Endothelial cell of umbilical vein (primary cell): Measurements from ENCODE around the gene ATXN7L2.

ENCODE experiments used
- EZH2 ChIP-seq: IDR thresholded peaks from 2 replicates; pipeline ENCODE4 v1.6.1; 2012; ENCODE audit warnings: borderline replicate concordance, low read depth, mild to moderate bottlenecking, moderate library complexity, low read length, inconsistent platforms; ENCODE audit not compliant: severe bottlenecking
- FOS ChIP-seq: IDR thresholded peaks from 2 replicates; pipeline ENCODE4 v1.6.1; 2011; ENCODE audit warnings: mild to moderate bottlenecking, low read length, moderate library complexity, borderline replicate concordance; ENCODE audit not compliant: insufficient read depth
- GATA2 ChIP-seq: IDR thresholded peaks from 2 replicates; pipeline ENCODE4 v1.7.0; 2011; ENCODE audit warnings: low read depth, mild to moderate bottlenecking, moderate library complexity, mixed read lengths, low read length; ENCODE audit not compliant: insufficient read length, insufficient read depth
- JUN ChIP-seq: IDR thresholded peaks from 2 replicates; pipeline ENCODE4 v1.6.1; 2011; ENCODE audit warnings: borderline replicate concordance, low read depth; ENCODE audit not compliant: insufficient read length, insufficient read depth
- MYC ChIP-seq: IDR thresholded peaks from one replicate; pipeline ENCODE4 v1.6.1; 2011; ENCODE audit warnings: mild to moderate bottlenecking, low read depth, low read length
- POLR2A ChIP-seq: IDR thresholded peaks from 2 replicates; pipeline ENCODE4 v1.6.1; 2012; ENCODE audit warnings: low read depth, mild to moderate bottlenecking, control low read depth, low read length
- POLR2AphosphoS5 ChIP-seq: IDR thresholded peaks from 2 replicates; pipeline ENCODE4 v1.6.1; 2012; ENCODE audit warnings: low read depth, mild to moderate bottlenecking, control low read depth, low read length, moderate library complexity; ENCODE audit not compliant: insufficient read depth
- TF ChIP-seq, protein P1 (sequence below), 2 donors: IDR thresholded peaks; 1 replicate in 1 of 2; 2 replicates in 1 of 2; pipeline ENCODE4 v1.5.1; 2011; ENCODE audit warnings: low read length in 2 of 2, mild to moderate bottlenecking in 2 of 2, moderate library complexity in 2 of 2, control low read depth in 1 of 2, inconsistent platforms in 1 of 2, low read depth in 1 of 2; ENCODE audit not compliant: insufficient read depth in 1 of 2; ENCODE audit errors: extremely low read depth in 1 of 2
- TF ChIP-seq, protein P2 (sequence below): IDR thresholded peaks from 2 replicates; pipeline ENCODE4 v1.6.1; 2011; ENCODE audit not compliant: insufficient read depth, insufficient read length

DNA sequence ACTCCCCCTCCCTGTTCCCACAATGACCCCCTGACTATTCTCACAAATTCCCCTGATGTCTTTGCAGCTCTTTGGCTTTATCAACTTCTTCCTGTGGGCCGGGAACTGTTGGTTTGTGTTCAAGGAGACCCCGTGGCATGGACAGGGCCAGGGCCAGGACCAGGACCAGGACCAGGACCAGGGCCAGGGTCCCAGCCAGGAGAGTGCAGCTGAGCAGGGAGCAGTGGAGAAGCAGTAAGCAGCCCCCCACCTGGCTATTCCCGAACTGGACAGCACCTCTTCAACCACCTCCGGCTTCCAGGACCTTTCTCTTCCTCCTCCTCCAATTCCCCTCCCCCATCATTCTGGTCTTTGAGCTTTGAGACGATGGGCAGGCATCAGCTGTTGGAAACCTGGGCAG is 4.4 kb upstream of the ATXN7L2 start:
- no peak for TF ChIP-seq POLR2A
- TF ChIP-seq, protein P1, sequence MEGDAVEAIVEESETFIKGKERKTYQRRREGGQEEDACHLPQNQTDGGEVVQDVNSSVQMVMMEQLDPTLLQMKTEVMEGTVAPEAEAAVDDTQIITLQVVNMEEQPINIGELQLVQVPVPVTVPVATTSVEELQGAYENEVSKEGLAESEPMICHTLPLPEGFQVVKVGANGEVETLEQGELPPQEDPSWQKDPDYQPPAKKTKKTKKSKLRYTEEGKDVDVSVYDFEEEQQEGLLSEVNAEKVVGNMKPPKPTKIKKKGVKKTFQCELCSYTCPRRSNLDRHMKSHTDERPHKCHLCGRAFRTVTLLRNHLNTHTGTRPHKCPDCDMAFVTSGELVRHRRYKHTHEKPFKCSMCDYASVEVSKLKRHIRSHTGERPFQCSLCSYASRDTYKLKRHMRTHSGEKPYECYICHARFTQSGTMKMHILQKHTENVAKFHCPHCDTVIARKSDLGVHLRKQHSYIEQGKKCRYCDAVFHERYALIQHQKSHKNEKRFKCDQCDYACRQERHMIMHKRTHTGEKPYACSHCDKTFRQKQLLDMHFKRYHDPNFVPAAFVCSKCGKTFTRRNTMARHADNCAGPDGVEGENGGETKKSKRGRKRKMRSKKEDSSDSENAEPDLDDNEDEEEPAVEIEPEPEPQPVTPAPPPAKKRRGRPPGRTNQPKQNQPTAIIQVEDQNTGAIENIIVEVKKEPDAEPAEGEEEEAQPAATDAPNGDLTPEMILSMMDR (IDR thresholded peaks at IDR 0.05; ENCODE audit: extremely low read depth in 1 of 2, insufficient read depth in 1 of 2, low read depth in 1 of 2, low read length in 2 of 2): no peak
- TF ChIP-seq POLR2AphosphoS5: no peak
- TF ChIP-seq, protein P2, sequence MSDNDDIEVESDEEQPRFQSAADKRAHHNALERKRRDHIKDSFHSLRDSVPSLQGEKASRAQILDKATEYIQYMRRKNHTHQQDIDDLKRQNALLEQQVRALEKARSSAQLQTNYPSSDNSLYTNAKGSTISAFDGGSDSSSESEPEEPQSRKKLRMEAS: no peak
- no peak for TF ChIP-seq EZH2
- no peak for TF ChIP-seq FOS
- no peak for TF ChIP-seq MYC
- no peak for TF ChIP-seq JUN
- no peak for TF ChIP-seq GATA2
